Breast epithelium (tissue), 4 donors: ENCODE data around the gene LIX1L. TPM values are rescaled to one million over a fixed set of nuclear protein-coding genes. Genes with fewer than 3 reads are reported as not detected.
A peak's percentile ranks its signal among the peaks of the same experiment; 100 is the strongest.

Experiments
- DNase-seq, 2 donors: peaks; one replicate each; pipeline ENCODE4 v3.0.0-alpha.2; 2019; ENCODE audit warnings: low spot score in 2 of 2
- H3K27ac ChIP-seq, 2 donors: fragments of 200-600 bp; sonication (generic) in 1 of 2; one replicate each; pipeline ENCODE4 v1.5.1; 2016 to 2019; ENCODE audit warnings: mild to moderate bottlenecking in 1 of 2
- H3K27me3 ChIP-seq, 2 donors: fragments of 200-600 bp; sonication (generic) in 1 of 2; one replicate each; pipeline versions ENCODE4 v1.5.1 to v1.6.0; 2017 to 2019; ENCODE audit warnings: control low read depth in 1 of 2, mild to moderate bottlenecking in 1 of 2
- H3K36me3 ChIP-seq: fragments of 200-600 bp; one replicate; pipeline ENCODE4 v1.5.1; 2019
- H3K4me1 ChIP-seq, 2 donors: fragments of 200-600 bp; sonication (generic); one replicate each; pipeline ENCODE4 v1.5.1; 2016 to 2019; ENCODE audit warnings: control low read depth in 1 of 2
- H3K4me3 ChIP-seq, 3 donors: fragments of 200-600 bp; sonication (generic); 1 replicate in 2 of 3; 2 replicates in 1 of 3; pipeline ENCODE4 v1.5.1; 2016 to 2019; ENCODE audit warnings: mild to moderate bottlenecking in 3 of 3, moderate library complexity in 2 of 3
- H3K9me3 ChIP-seq, 2 donors: fragments of 200-600 bp; sonication (generic) in 1 of 2; one replicate each; pipeline ENCODE4 v1.5.1; 2016 to 2019; ENCODE audit warnings: control low read depth in 1 of 2
- POLR2A ChIP-seq: fragments of 450-650 bp; IDR thresholded peaks from one replicate; pipeline ENCODE4 v1.6.1; 2016; ENCODE audit warnings: antibody characterized with exemption, mild to moderate bottlenecking, moderate library complexity
- POLR2AphosphoS5 ChIP-seq, 3 donors: sonication (generic); formaldehyde crosslinking; IDR thresholded peaks; one replicate each; pipeline ENCODE4 v1.6.1; 2017; ENCODE audit warnings: antibody characterized with exemption in 3 of 3
- intact Hi-C: fragments of 100-400 bp; cut with DNase I; formaldehyde crosslinking; loops from one replicate; pipeline ENCODE4 v1.15.1; 2023; ENCODE audit warnings: low total_unique reads
- total RNA-seq, 3 donors: library from RNA; depleted of rRNA; stranded (reverse); fragments of >200 nt; gene quantifications; one replicate each; pipeline ENCODE4 v1.1.0, GENCODE V29; 2016
- TF ChIP-seq, protein P1 (sequence below), 3 donors: fragments of 450-650 bp; IDR thresholded peaks; one replicate each; pipeline ENCODE4 v1.5.1; 2016 to 2017; ENCODE audit warnings: antibody characterized with exemption in 3 of 3, mild to moderate bottlenecking in 3 of 3, moderate library complexity in 3 of 3

Gene LIX1L
- total RNA-seq, 3 donors from 2014 or later: 18.1 to 28.5 (median 21.8) TPM

DNA sequence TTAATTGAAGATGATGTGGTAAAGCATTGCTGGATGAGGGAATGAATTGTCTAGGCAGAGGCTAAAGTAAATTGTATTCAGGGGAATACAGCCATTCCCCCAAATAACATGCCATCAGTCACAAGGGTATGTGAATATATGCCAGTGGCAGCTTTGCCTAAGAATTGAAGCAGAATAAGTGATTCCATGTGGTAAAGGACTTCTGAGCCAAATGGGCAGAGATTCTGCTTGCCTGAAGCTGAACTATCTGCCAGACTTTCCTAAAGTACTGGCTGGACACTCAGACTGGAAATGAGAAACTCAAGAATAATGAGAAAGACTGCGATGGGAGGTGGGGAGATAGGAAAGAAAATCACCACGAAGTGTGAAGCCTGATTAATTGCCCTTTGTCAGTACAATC lies 2.4 kb downstream of the LIX1L start:
- intact Hi-C loops: no loop called here
- Histone ChIP-seq H3K9me3 (no peaks in the 10 kb centered on the region), H3K4me1 (peaks cover 0 to 4% of the 10 kb centered on the region in 2 donors), H3K4me3 (peak overlapping the region in 1 of 3 donors; percentile 86), H3K27me3 (no peaks in the 10 kb centered on the region), H3K27ac (peak overlapping the region; percentile 37 to 96), H3K36me3 (no peaks in the 10 kb centered on the region)
- DNase-seq: no peak
- TF ChIP-seq, protein P1, sequence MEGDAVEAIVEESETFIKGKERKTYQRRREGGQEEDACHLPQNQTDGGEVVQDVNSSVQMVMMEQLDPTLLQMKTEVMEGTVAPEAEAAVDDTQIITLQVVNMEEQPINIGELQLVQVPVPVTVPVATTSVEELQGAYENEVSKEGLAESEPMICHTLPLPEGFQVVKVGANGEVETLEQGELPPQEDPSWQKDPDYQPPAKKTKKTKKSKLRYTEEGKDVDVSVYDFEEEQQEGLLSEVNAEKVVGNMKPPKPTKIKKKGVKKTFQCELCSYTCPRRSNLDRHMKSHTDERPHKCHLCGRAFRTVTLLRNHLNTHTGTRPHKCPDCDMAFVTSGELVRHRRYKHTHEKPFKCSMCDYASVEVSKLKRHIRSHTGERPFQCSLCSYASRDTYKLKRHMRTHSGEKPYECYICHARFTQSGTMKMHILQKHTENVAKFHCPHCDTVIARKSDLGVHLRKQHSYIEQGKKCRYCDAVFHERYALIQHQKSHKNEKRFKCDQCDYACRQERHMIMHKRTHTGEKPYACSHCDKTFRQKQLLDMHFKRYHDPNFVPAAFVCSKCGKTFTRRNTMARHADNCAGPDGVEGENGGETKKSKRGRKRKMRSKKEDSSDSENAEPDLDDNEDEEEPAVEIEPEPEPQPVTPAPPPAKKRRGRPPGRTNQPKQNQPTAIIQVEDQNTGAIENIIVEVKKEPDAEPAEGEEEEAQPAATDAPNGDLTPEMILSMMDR (IDR thresholded peaks at IDR 0.05): no peak
- no peak for TF ChIP-seq POLR2A
- no peak for TF ChIP-seq POLR2AphosphoS5 (IDR thresholded peaks at IDR 0.05)

DNA sequence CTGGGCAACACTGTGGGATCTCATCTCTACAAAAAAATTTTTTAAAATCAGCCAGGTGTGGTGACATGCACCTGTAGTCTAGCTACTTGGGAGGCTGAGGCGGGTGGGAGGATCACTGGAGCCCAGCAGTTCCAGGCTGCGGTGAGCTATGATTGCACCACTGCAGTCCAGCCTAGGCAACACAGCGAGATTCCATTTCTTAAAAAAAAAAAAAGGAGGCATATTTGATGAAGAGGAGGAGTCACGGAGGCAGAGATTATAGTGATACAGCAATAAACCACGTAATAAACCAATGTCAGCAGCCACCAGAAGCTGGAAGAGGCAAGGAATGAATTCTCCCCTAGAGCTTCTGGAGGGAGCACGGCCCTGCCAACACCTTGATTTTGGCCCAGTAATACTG lies 4.0 kb downstream of the LIX1L start:
- H3K27ac ChIP-seq: no peak overlapping the region
- no peak overlapping the region for H3K4me3 ChIP-seq
- no peaks in the 10 kb centered on the region for H3K27me3 ChIP-seq
- no peaks in the 10 kb centered on the region for H3K9me3 ChIP-seq
- no peaks in the 10 kb centered on the region for H3K4me1 ChIP-seq
- TF ChIP-seq POLR2A (no peak), POLR2AphosphoS5 (IDR thresholded peaks at IDR 0.05) (no peak)
- TF ChIP-seq, protein P1 (IDR thresholded peaks at IDR 0.05): no peak
- intact Hi-C loops: no loop called here
- no peak for DNase-seq
- no peaks in the 10 kb centered on the region for H3K36me3 ChIP-seq

DNA sequence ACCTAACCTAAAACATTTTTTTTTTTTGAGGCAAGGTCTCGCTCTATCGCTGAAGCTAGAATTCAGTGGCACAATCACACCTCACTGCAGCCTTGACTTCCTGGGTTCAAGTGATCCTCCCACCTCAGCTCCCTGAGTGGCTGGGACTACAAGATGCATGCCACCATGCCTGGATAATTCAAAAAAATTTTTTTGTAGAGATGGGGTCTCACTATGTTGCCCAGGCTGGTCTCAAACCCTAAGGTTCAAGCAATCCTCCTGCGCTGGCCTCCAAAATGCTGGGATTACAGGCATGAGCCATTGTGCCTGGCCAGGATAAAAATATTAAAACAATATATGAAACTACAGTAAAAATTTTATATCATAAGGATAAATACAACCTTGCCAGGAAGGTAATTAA lies 4.9 kb downstream of the LIX1L start:
- H3K36me3 ChIP-seq: no peaks in the 10 kb centered on the region
- DNase-seq: no peak

DNA sequence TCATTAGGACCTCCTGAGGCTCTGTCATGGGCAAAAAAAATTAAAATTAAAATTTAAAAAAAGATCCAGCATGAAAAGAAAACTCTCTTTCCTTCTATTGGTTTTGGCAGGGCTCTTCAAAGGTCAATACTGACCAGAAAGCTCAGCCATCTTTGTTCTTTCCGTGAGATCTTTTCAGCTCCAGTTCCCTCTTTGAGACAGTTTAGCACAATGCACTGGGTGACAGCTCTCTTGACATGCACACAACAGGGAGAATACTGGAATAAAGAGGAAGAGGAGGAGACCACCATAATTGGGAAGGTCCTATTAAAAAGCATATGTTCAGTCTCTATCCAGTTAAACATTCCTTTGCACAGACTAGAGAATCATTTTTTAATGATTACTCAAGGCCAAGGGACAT lies 6.3 kb downstream of the LIX1L start:
- intact Hi-C loops: no loop called here
- H3K36me3 ChIP-seq: no peaks in the 10 kb centered on the region
- no peaks in the 10 kb centered on the region for H3K4me1 ChIP-seq
- H3K9me3 ChIP-seq: no peaks in the 10 kb centered on the region
- DNase-seq: no peak
- no peak for TF ChIP-seq POLR2A
- no peak overlapping the region for H3K27ac ChIP-seq
- H3K27me3 ChIP-seq: no peaks in the 10 kb centered on the region
- no peak overlapping the region for H3K4me3 ChIP-seq

More for the DNA sequence above, 4.9 kb downstream of the LIX1L start:
- TF ChIP-seq POLR2AphosphoS5 (IDR thresholded peaks at IDR 0.05) (no peak), POLR2A (no peak)
- TF ChIP-seq, protein P1 (IDR thresholded peaks at IDR 0.05): no peak
- Histone ChIP-seq H3K9me3 (no peaks in the 10 kb centered on the region), H3K27ac (no peak overlapping the region), H3K4me1 (no peaks in the 10 kb centered on the region), H3K27me3 (no peaks in the 10 kb centered on the region), H3K4me3 (no peak overlapping the region)
- intact Hi-C loops: no loop called here

DNA sequence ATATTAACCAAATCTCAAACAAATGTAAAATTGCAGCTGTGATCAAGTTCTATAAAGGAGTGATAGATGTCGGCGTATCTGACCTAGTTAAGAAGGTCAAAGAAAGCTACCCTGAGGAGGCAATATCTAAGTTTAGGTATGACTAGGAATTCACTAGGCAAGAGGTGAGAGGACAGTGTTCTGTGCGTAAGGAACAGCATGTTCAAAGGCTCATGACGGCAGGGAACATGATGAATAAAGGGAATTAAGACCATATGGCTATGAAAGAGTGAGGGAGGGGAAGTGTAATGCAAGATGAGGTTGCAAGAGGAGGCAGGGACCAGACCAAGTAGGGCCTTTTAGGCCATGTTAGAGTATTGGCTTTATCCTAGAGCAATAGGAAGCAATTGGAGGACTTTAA lies 8.6 kb downstream of the LIX1L start:
- H3K4me3 ChIP-seq: no peak overlapping the region
- no peaks in the 10 kb centered on the region for H3K27me3 ChIP-seq
- DNase-seq: no peak
- intact Hi-C loops: no loop called here
- TF ChIP-seq POLR2A: no peak
- TF ChIP-seq, protein P1 (IDR thresholded peaks at IDR 0.05): no peak
- no peak for TF ChIP-seq POLR2AphosphoS5 (IDR thresholded peaks at IDR 0.05)
- H3K4me1 ChIP-seq: no peaks in the 10 kb centered on the region
- peak overlapping the region in 1 of 2 donors; percentile 41 for H3K27ac ChIP-seq
- H3K36me3 ChIP-seq: no peaks in the 10 kb centered on the region
- no peaks in the 10 kb centered on the region for H3K9me3 ChIP-seq

DNA sequence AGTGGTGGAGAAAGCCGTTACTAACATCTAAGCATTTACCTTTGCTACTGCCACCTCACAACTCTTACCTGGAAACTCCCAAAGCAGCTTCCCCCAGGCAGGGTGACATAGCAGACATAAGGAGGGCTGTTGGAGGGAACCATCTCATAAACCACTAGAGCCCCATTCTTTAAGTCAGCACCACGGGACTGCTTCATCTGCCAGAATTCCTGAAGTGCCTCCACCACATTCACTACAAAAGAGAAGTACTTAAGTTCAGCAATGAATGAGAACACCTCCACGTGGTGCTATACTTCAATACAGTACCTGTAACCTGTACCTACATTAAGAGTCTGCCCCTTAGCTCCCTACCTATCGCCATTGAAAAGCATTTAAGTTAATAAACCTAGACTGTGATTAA lies 10.3 kb downstream of the LIX1L start:
- Histone ChIP-seq H3K36me3 (no peaks in the 10 kb centered on the region), H3K4me1 (no peaks in the 10 kb centered on the region), H3K4me3 (no peak overlapping the region), H3K27ac (no peak overlapping the region), H3K27me3 (no peaks in the 10 kb centered on the region), H3K9me3 (no peaks in the 10 kb centered on the region)
- no peak for TF ChIP-seq POLR2A
- TF ChIP-seq, protein P1 (IDR thresholded peaks at IDR 0.05): no peak
- no peak for TF ChIP-seq POLR2AphosphoS5 (IDR thresholded peaks at IDR 0.05)
- DNase-seq: no peak
- intact Hi-C loops: no loop called here
